GM23338 (cell line): Measurements from ENCODE around the gene NKD1.

Source experiments
- EZH2 ChIP-seq: fragments of 200-600 bp; sonication (generic); IDR thresholded peaks from one replicate; pipeline ENCODE4 v1.8.0; 2017; ENCODE audit warnings: antibody characterized with exemption, mild to moderate bottlenecking, low read depth; ENCODE audit not compliant: unreplicated experiment
- POLR2AphosphoS5 ChIP-seq: IDR thresholded peaks from 2 replicates; pipeline ENCODE4 v1.6.1; 2016; ENCODE audit warnings: antibody characterized with exemption, low read depth
- TF ChIP-seq, protein P1 (sequence below), 2 experiments: fragments of 200-600 bp in 1 of 2; sonication (generic) in 1 of 2; conservative IDR thresholded peaks; 2 replicates each; pipeline versions ENCODE4 v1.5.1 to v1.6.1; 2016 to 2017; ENCODE audit warnings: antibody characterized with exemption in 2 of 2, low read depth in 2 of 2, mild to moderate bottlenecking in 2 of 2, moderate library complexity in 1 of 2
- TF ChIP-seq, protein P2 (sequence below): IDR thresholded peaks from one replicate; pipeline ENCODE4 v1.6.1; 2018; ENCODE audit warnings: antibody characterized with exemption; ENCODE audit not compliant: unreplicated experiment

DNA sequence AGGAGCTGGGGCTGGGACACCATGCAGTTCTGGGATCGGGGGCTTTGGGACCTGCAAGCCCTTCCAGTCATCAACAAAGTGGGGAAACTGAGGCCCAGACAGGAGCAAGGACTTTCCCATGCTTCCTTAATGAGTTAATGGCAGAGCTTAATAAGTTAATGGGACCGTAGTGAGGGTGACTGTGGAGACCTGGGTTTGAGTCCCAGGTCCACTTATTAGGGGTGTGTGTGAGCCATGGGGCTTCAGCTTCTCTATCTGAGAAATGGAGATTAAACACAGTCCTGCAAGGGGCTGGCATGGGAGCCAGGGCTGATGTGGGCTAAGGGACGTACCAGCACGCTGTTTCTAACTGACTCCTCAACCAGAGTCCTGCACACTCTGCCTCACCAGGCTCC lies 41.7 kb upstream of the NKD1 start:
- TF ChIP-seq, protein P1, sequence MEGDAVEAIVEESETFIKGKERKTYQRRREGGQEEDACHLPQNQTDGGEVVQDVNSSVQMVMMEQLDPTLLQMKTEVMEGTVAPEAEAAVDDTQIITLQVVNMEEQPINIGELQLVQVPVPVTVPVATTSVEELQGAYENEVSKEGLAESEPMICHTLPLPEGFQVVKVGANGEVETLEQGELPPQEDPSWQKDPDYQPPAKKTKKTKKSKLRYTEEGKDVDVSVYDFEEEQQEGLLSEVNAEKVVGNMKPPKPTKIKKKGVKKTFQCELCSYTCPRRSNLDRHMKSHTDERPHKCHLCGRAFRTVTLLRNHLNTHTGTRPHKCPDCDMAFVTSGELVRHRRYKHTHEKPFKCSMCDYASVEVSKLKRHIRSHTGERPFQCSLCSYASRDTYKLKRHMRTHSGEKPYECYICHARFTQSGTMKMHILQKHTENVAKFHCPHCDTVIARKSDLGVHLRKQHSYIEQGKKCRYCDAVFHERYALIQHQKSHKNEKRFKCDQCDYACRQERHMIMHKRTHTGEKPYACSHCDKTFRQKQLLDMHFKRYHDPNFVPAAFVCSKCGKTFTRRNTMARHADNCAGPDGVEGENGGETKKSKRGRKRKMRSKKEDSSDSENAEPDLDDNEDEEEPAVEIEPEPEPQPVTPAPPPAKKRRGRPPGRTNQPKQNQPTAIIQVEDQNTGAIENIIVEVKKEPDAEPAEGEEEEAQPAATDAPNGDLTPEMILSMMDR (conservative IDR thresholded peaks at IDR 0.05; ENCODE audit: low read depth in 2 of 2), result no peak
- TF ChIP-seq, protein P2, sequence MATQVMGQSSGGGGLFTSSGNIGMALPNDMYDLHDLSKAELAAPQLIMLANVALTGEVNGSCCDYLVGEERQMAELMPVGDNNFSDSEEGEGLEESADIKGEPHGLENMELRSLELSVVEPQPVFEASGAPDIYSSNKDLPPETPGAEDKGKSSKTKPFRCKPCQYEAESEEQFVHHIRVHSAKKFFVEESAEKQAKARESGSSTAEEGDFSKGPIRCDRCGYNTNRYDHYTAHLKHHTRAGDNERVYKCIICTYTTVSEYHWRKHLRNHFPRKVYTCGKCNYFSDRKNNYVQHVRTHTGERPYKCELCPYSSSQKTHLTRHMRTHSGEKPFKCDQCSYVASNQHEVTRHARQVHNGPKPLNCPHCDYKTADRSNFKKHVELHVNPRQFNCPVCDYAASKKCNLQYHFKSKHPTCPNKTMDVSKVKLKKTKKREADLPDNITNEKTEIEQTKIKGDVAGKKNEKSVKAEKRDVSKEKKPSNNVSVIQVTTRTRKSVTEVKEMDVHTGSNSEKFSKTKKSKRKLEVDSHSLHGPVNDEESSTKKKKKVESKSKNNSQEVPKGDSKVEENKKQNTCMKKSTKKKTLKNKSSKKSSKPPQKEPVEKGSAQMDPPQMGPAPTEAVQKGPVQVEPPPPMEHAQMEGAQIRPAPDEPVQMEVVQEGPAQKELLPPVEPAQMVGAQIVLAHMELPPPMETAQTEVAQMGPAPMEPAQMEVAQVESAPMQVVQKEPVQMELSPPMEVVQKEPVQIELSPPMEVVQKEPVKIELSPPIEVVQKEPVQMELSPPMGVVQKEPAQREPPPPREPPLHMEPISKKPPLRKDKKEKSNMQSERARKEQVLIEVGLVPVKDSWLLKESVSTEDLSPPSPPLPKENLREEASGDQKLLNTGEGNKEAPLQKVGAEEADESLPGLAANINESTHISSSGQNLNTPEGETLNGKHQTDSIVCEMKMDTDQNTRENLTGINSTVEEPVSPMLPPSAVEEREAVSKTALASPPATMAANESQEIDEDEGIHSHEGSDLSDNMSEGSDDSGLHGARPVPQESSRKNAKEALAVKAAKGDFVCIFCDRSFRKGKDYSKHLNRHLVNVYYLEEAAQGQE, result no peak
- TF ChIP-seq POLR2AphosphoS5, result no peak
- TF ChIP-seq EZH2, result no peak
